ENCODE measurements around the gene TNS2.

Gene TNS2

GRCh38 chr12:53048033-53048779 lies 1.7 kb upstream of the TNS2 start (continued):
- TF ChIP-seq ZNF398 (tag by site-specific recombination; IDR thresholded peaks at IDR 0.05) = no peak
- no peak for TF ChIP-seq ZBTB21 (tag by site-specific recombination; IDR thresholded peaks at IDR 0.05)
- TF ChIP-seq ZNF600 (tag by site-specific recombination; IDR thresholded peaks at IDR 0.05) = peak; percentile 48; the same call in 1 of the 2 replicates
- TF ChIP-seq ZNF629 (tag by site-specific recombination; IDR thresholded peaks at IDR 0.05) = no peak
- TF ChIP-seq IKZF3 (tag by site-specific recombination; IDR thresholded peaks at IDR 0.05) = peak; percentile 58
- no peak for TF ChIP-seq ZNF624 (tag by site-specific recombination; IDR thresholded peaks at IDR 0.05)
- TF ChIP-seq GLI4 (tag by site-specific recombination; IDR thresholded peaks at IDR 0.05) = no peak
- 0 out of 2 replicates have a peak, but pooled peaks have one; percentile 10 for TF ChIP-seq GLIS2 (tag by site-specific recombination; IDR thresholded peaks at IDR 0.05)
- 0 out of 2 replicates have a peak, but pooled peaks have one; percentile 13 for TF ChIP-seq SP7 (tag by site-specific recombination; IDR thresholded peaks at IDR 0.05)
- no peak for TF ChIP-seq ZNF174 (tag by site-specific recombination; IDR thresholded peaks at IDR 0.05)
- no peak for TF ChIP-seq ZNF529 (tag by site-specific recombination; IDR thresholded peaks at IDR 0.05; ENCODE audit: insufficient replicate concordance)
- TF ChIP-seq, protein P1, sequence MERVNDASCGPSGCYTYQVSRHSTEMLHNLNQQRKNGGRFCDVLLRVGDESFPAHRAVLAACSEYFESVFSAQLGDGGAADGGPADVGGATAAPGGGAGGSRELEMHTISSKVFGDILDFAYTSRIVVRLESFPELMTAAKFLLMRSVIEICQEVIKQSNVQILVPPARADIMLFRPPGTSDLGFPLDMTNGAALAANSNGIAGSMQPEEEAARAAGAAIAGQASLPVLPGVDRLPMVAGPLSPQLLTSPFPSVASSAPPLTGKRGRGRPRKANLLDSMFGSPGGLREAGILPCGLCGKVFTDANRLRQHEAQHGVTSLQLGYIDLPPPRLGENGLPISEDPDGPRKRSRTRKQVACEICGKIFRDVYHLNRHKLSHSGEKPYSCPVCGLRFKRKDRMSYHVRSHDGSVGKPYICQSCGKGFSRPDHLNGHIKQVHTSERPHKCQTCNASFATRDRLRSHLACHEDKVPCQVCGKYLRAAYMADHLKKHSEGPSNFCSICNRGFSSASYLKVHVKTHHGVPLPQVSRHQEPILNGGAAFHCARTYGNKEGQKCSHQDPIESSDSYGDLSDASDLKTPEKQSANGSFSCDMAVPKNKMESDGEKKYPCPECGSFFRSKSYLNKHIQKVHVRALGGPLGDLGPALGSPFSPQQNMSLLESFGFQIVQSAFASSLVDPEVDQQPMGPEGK (tag by site-specific recombination; IDR thresholded peaks at IDR 0.05) = peak; percentile 77
- peak; percentile 83 for TF ChIP-seq CTCF (tag by site-specific recombination; IDR thresholded peaks at IDR 0.05)
- TF ChIP-seq ZSCAN30 (tag by site-specific recombination; IDR thresholded peaks at IDR 0.05) = no peak
- peak; percentile 59; the same call in 1 of the 2 replicates for TF ChIP-seq ZBTB17 (tag by site-specific recombination; IDR thresholded peaks at IDR 0.05)
- no peak for TF ChIP-seq ZNF223 (tag by site-specific recombination; IDR thresholded peaks at IDR 0.05)
- no peak for TF ChIP-seq ZNF132 (tag by site-specific recombination; IDR thresholded peaks at IDR 0.05; ENCODE audit: borderline replicate concordance)
- TF ChIP-seq ZNF747 (tag by site-specific recombination; IDR thresholded peaks at IDR 0.05) = no peak
- TF ChIP-seq ZNF335 (tag by site-specific recombination; conservative IDR thresholded peaks at IDR 0.05) = peak; percentile 41; the same call in 1 of the 2 replicates
- TF ChIP-seq SETDB1 (IDR thresholded peaks at IDR 0.05; ENCODE audit: insufficient read length, low read length) = no peak
- TF ChIP-seq ZNF514 (tag by site-specific recombination; IDR thresholded peaks at IDR 0.05) = no peak
- no peak for TF ChIP-seq ZNF521 (tag by site-specific recombination; IDR thresholded peaks at IDR 0.05)
- no peak for TF ChIP-seq ZNF23 (tag by site-specific recombination; IDR thresholded peaks at IDR 0.05; ENCODE audit: borderline replicate concordance)
- TF ChIP-seq PRDM1 (tag by site-specific recombination; IDR thresholded peaks at IDR 0.05) = no peak
- TF ChIP-seq, protein P2, sequence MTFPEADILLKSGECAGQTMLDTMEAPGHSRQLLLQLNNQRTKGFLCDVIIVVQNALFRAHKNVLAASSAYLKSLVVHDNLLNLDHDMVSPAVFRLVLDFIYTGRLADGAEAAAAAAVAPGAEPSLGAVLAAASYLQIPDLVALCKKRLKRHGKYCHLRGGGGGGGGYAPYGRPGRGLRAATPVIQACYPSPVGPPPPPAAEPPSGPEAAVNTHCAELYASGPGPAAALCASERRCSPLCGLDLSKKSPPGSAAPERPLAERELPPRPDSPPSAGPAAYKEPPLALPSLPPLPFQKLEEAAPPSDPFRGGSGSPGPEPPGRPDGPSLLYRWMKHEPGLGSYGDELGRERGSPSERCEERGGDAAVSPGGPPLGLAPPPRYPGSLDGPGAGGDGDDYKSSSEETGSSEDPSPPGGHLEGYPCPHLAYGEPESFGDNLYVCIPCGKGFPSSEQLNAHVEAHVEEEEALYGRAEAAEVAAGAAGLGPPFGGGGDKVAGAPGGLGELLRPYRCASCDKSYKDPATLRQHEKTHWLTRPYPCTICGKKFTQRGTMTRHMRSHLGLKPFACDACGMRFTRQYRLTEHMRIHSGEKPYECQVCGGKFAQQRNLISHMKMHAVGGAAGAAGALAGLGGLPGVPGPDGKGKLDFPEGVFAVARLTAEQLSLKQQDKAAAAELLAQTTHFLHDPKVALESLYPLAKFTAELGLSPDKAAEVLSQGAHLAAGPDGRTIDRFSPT (tag by site-specific recombination; IDR thresholded peaks at IDR 0.05) = peak; percentile 55; the same call in 1 of the 2 replicates
- peak; percentile 7; the same call in 1 of the 2 replicates for TF ChIP-seq EGR2 (tag by site-specific recombination; IDR thresholded peaks at IDR 0.05; ENCODE audit: low read depth)
- TF ChIP-seq ZBTB20 (tag by site-specific recombination; IDR thresholded peaks at IDR 0.05) = peak; percentile 11
- no peak for TF ChIP-seq ZNF394 (tag by site-specific recombination; IDR thresholded peaks at IDR 0.05; ENCODE audit: borderline replicate concordance)
- peak; percentile 10; the same call in 1 of the 2 replicates for TF ChIP-seq KLF8 (tag by site-specific recombination; IDR thresholded peaks at IDR 0.05)
- no peak for TF ChIP-seq ZBTB8A (tag by site-specific recombination; IDR thresholded peaks at IDR 0.05)
- peak; percentile 14; the same call in 1 of the 2 replicates for TF ChIP-seq ZNF146 (tag by site-specific recombination; IDR thresholded peaks at IDR 0.05)
